Activated naive CD4-positive, alpha-beta T cell treated with anti-CD3 and anti-CD28 coated beads, Interleukin-2, amount 50 U/mL, for 72 hours (primary cell): Measurements from ENCODE around the gene ZSCAN29. TPM values are rescaled to one million over a fixed set of nuclear protein-coding genes. Genes with fewer than 3 reads are reported as not detected.

Experiments
- ATAC-seq, 2 donors: fragments of 150-1000 bp; cut with Tn5 transposase; 2 replicates each; pipeline ENCODE4 v1.10.0; 2021; ENCODE audit warnings: mild to moderate bottlenecking in 2 of 2, moderate library complexity in 2 of 2
- DNase-seq, 2 donors: peaks; one replicate each; pipeline ENCODE4 v3.0.0; 2021 to 2022; ENCODE audit warnings: low spot score in 2 of 2
- H3K27ac Mint-ChIP-seq, 2 donors: one replicate each; pipeline ENCODE4 v1.8.0; 2022; ENCODE audit warnings: mild to moderate bottlenecking in 2 of 2, mixed read lengths in 2 of 2
- H3K36me3 Mint-ChIP-seq, 2 donors: one replicate each; pipeline ENCODE4 v1.8.0; 2022; ENCODE audit warnings: mixed read lengths in 2 of 2
- H3K9me3 Mint-ChIP-seq, 2 donors: one replicate each; pipeline ENCODE4 v1.8.0; 2022; ENCODE audit warnings: mixed read lengths in 2 of 2
- total RNA-seq, 2 donors: library from RNA; stranded (reverse); gene quantifications; one replicate each; pipeline ENCODE4 v1.2.3, GENCODE V29; 2022

ZSCAN29 gene
- total RNA-seq, 2 donors from 2014 or later = 17.0 to 22.7 TPM

DNA sequence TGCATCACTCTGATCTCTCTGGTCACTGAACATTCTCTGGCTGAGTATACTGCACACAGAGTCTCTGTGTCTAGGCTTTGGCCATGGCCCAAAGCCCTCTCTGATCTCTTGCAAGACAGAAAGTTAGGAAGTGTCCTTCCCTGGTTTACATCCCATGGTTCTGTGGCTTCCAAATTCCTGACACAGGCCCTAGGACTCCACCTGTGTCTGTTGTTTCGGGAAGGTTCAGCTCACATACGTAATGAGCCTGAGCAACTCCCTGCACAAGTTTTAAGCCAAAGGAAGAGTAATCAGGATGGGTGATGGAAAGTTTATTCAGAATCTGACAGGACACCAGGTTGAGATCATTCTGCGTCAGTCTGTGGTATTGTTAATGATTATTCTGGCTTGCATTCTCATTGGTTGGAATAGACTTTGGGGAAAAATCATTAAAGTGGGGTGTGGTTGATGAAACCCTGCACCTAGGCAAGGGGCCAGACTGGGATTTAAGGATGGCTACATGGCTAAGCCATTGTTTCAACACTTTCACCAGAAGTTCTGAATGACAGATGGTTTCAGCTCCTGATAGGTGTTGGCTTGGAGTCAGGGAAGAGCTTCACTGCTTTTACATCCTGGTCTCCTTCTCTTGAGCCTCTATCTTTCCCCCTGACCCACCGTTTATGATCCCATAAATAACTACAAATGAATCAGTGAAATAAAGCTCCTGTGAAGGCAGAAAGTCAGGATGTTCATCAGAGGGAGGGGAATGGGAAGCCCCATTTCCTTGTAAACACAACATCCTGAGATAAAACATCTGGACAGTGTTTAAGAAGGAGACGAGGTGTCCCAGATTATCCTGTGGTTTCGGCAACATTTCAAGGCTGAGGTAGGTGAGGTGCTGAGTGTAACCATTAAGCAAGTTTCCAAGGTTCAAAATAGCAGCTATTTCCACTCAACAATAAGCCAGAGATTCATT is 54.5 kb downstream of the ZSCAN29 start:
- H3K9me3 Mint-ChIP-seq = no peaks in the 10 kb centered on the region
- H3K36me3 Mint-ChIP-seq = no peaks in the 10 kb centered on the region
- H3K27ac Mint-ChIP-seq = no peak overlapping the region
- ATAC-seq (no peak), DNase-seq (no peak)

GRCh38 chr15:43314171-43314570 is 56.7 kb downstream of the ZSCAN29 start:
- H3K36me3 Mint-ChIP-seq = no peaks in the 10 kb centered on the region
- ATAC-seq (no peak), DNase-seq (no peak)
- no peak overlapping the region for H3K27ac Mint-ChIP-seq
- H3K9me3 Mint-ChIP-seq = no peaks in the 10 kb centered on the region

DNA sequence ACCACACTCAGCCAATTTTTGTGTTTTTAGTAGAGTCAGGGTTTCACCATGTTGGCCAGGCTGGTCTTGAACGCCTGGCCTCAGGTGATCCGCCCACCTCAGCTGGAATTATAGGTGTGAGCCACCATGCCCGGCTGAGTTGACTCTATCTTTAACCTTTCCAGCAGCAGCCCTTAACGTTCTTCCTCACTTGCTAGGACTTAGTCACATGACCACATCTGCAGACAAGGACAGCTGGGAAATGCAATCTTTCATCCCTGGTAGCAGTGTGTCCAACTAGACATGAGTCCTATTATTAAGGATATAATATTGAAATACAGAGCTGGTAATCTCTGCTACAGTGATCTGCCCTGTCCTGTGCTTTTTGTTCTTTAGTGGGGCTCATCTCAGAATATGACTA is 58.5 kb downstream of the ZSCAN29 start:
- DNase-seq (no peak), ATAC-seq (no peak)
- H3K27ac Mint-ChIP-seq = no peak overlapping the region
- H3K9me3 Mint-ChIP-seq = no peaks in the 10 kb centered on the region
- H3K36me3 Mint-ChIP-seq = no peaks in the 10 kb centered on the region

Other genes with a start within 250 kb of the ZSCAN29 start
- 10 to 100 TPM; 10.4 to 16.0 TPM for gene TMEM62, start 237.5 kb downstream of the ZSCAN29 start, total RNA-seq
- gene CCNDBP1, start 185.6 kb downstream of the ZSCAN29 start, total RNA-seq = 10 to 100 TPM; 61.7 to 62.7 TPM
- not detected for gene EPB42, start 150.0 kb downstream of the ZSCAN29 start, total RNA-seq
- under 1 TPM in 1 of 2 donors, not detected in 1; 0.45 TPM for gene TGM5, start 104.1 kb downstream of the ZSCAN29 start, total RNA-seq
- not detected for gene TGM7, start 68.8 kb downstream of the ZSCAN29 start, total RNA-seq
- gene LCMT2, start 40.5 kb downstream of the ZSCAN29 start, total RNA-seq = 10 to 100 TPM in 1 of 2 donors, 1 to 10 TPM in 1; 4.4 to 11.1 TPM
- gene TUBGCP4, start 58 bp upstream of the ZSCAN29 start, total RNA-seq = 10 to 100 TPM; 40.1 to 45.0 TPM
- 10 to 100 TPM; 24.0 to 35.9 TPM for gene TP53BP1, start 122.1 kb upstream of the ZSCAN29 start, total RNA-seq
- 1 to 10 TPM in 1 of 2 donors, under 1 TPM in 1; 0.84 to 1.4 TPM for gene MAP1A, start 146.6 kb upstream of the ZSCAN29 start, total RNA-seq
- 10 to 100 TPM; 27.8 to 51.3 TPM for gene PPIP5K1, start 219.2 kb upstream of the ZSCAN29 start, total RNA-seq
- 1 to 10 TPM in 1 of 2 donors, under 1 TPM in 1; 0.34 to 1.1 TPM for gene CKMT1B, start 223.0 kb upstream of the ZSCAN29 start, total RNA-seq
- 1 to 10 TPM; 2.3 to 2.6 TPM for gene STRC, start 247.8 kb upstream of the ZSCAN29 start, total RNA-seq